SK-N-SH (cell line): Measurements from ENCODE around the gene C17orf75.

Source experiments
- CTCF ChIP-seq: fragments of 200-600 bp; sonication (generic); IDR thresholded peaks from 2 replicates; pipeline ENCODE4 v1.6.1; 2017; ENCODE audit warnings: antibody characterized with exemption, mild to moderate bottlenecking, moderate library complexity
- JUND ChIP-seq: IDR thresholded peaks from 2 replicates; pipeline ENCODE4 v1.4.0; 2012
- MEF2A ChIP-seq: IDR thresholded peaks from 2 replicates; pipeline ENCODE4 v1.4.0; 2012; ENCODE audit warnings: low read depth, borderline replicate concordance
- POLR2AphosphoS5 ChIP-seq: IDR thresholded peaks from 2 replicates; pipeline ENCODE4 v1.6.1; 2012; ENCODE audit warnings: low read depth, low read length
- RAD21 ChIP-seq: IDR thresholded peaks from 2 replicates; pipeline ENCODE4 v1.6.1; 2012; ENCODE audit warnings: mild to moderate bottlenecking, low read length
- TAF1 ChIP-seq: IDR thresholded peaks from 2 replicates; pipeline ENCODE4 v1.6.1; 2012; ENCODE audit warnings: low read depth, mild to moderate bottlenecking, low read length, moderate library complexity, borderline replicate concordance
- YY1 ChIP-seq: IDR thresholded peaks from 2 replicates; pipeline ENCODE4 v1.4.0; 2012; ENCODE audit warnings: low read depth, mild to moderate bottlenecking

DNA sequence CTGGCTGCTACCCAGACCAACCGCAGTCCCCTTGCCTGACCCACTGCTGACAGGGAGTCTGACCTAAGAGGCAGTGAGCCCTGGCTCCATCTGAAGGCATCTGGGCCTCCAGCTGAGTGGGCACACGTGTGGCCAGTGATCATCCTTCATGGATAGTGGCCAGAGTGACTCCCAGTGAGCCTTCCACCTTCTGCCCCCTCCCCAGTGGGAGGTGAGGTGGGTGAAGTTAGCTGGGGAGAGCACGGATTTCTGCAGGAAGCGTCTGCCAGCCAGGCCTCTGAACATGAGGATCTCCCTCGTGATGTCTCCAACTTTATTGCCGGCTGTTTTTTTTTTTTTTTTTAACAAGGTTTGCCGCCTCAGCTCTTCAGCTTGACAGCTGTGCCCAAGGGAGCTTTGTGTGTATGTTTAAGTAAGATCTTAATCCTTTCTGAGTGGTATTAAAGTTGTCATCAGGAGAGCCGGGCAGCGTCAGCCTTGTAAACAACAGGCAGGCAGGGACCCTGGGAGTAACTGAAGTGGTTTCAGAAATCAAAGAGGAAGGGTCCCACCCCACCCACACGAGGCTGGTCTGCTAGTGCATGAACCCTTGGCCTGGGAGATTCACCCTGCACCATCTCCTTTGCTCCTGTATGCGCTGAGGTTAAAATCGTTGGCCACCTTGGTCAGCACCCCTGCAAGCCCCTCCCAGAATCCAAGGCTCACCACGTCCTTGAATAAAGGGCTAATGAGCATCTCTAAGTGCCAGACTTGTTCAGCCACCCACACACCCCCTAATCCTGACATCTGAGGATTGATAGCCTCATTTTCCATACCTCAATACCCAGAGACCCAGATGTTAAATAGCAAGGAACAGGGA lies 43.0 kb downstream of the C17orf75 start:
- TF ChIP-seq RAD21 (no peak), MEF2A (no peak), TAF1 (no peak), CTCF (no peak), JUND (no peak), POLR2AphosphoS5 (no peak), YY1 (no peak)
